Hematopoietic multipotent progenitor cell treated with erythropoietin and hydrocortisone succinate and interleukin-3 and kit ligand, for 8 days (in vitro differentiated cells): ENCODE data around the gene MCTP1.
"Not testable (repeated sequence)": the region's sequence is repeated elsewhere in the genome, so short reads cannot be mapped to it uniquely, and the experiment has no call there.

Experiments
- DNase-seq: peaks from one replicate; pipeline ENCODE4 v3.0.0-alpha.2; 2015

Gene MCTP1

GRCh38 chr5:95244479-95244878, 40.4 kb downstream of the MCTP1 start:
- no peak for DNase-seq

GRCh38 chr5:95241635-95242034, 43.3 kb downstream of the MCTP1 start:
- no peak for DNase-seq

- DNase-seq = peak; percentile 5
Measured at GRCh38 chr5:95241161-95241560, 43.7 kb downstream of the MCTP1 start.

GRCh38 chr5:95238560-95239325, 46.2 kb downstream of the MCTP1 start:
- DNase-seq = peak; percentile 27

- no peak for DNase-seq
Measured at GRCh38 chr5:95237324-95237723, 47.6 kb downstream of the MCTP1 start.

- no peak for DNase-seq
Measured at GRCh38 chr5:95235439-95235982, 49.4 kb downstream of the MCTP1 start.

GRCh38 chr5:95229646-95230045, 55.2 kb downstream of the MCTP1 start:
- DNase-seq = no peak

GRCh38 chr5:95224701-95225459, 60.0 kb downstream of the MCTP1 start:
- DNase-seq = no peak

GRCh38 chr5:95223566-95224258, 61.2 kb downstream of the MCTP1 start:
- DNase-seq = no peak

- no peak for DNase-seq
Measured at GRCh38 chr5:95222836-95223235, 62.1 kb downstream of the MCTP1 start.

- no peak for DNase-seq
Measured at GRCh38 chr5:95221234-95221633, 63.7 kb downstream of the MCTP1 start.

- DNase-seq = no peak
Measured at GRCh38 chr5:95220381-95220780, 64.5 kb downstream of the MCTP1 start.

GRCh38 chr5:95219411-95219810, 65.5 kb downstream of the MCTP1 start:
- DNase-seq = no peak

GRCh38 chr5:95217881-95218280, 67.0 kb downstream of the MCTP1 start:
- no peak for DNase-seq

- DNase-seq = no peak
Measured at GRCh38 chr5:95217351-95217750, 67.5 kb downstream of the MCTP1 start.

GRCh38 chr5:95216136-95216955, 68.5 kb downstream of the MCTP1 start:
- DNase-seq = no peak

GRCh38 chr5:95207811-95208210, 77.1 kb downstream of the MCTP1 start:
- DNase-seq = not testable (repeated sequence)

- no peak for DNase-seq
Measured at GRCh38 chr5:95194856-95195255, 90.0 kb downstream of the MCTP1 start.

GRCh38 chr5:95191330-95191729, 93.6 kb downstream of the MCTP1 start:
- no peak for DNase-seq

GRCh38 chr5:95184924-95185323, 100.0 kb downstream of the MCTP1 start:
- DNase-seq = no peak

GRCh38 chr5:95181644-95182043, 103.2 kb downstream of the MCTP1 start:
- no peak for DNase-seq

- peak; percentile 30 for DNase-seq
Measured at GRCh38 chr5:95178046-95178651, 106.7 kb downstream of the MCTP1 start.
